Spleen (tissue), 11 donors: Measurements from ENCODE around the gene CLASRP. TPM values are rescaled to one million over a fixed set of nuclear protein-coding genes. Genes with fewer than 3 reads are reported as not detected.
A peak's percentile ranks its signal among the peaks of the same experiment; 100 is the strongest.

Experiments
- DNase-seq: peaks from one replicate; pipeline ENCODE4 v3.0.0-alpha.2; 2020
- H3K27ac ChIP-seq, 8 donors: fragments of 200-600 bp; sonication (generic) in 7 of 8; 1 replicate in 4 of 8; 2 replicates in 4 of 8; pipeline versions ENCODE4 v1.5.0 to v1.8.0; 2016 to 2021; ENCODE audit warnings: inconsistent platforms in 4 of 8, mild to moderate bottlenecking in 4 of 8, moderate library complexity in 1 of 8
- H3K27me3 ChIP-seq, 7 donors: fragments of 200-600 bp; sonication (generic) in 6 of 7; replicated peaks in 1 of 7; 1 replicate in 4 of 7; 2 replicates in 3 of 7; pipeline versions ENCODE4 v1.5.0 to v1.8.0; 2016 to 2021; ENCODE audit warnings: inconsistent platforms in 3 of 7, mild to moderate bottlenecking in 1 of 7
- H3K36me3 ChIP-seq, 6 donors: fragments of 200-600 bp; sonication (generic) in 5 of 6; 1 replicate in 4 of 6; 2 replicates in 2 of 6; pipeline versions ENCODE4 v1.5.0 to v1.8.0; 2016 to 2021; ENCODE audit warnings: inconsistent platforms in 2 of 6
- H3K4me1 ChIP-seq, 6 donors: fragments of 200-600 bp; sonication (generic) in 5 of 6; 1 replicate in 3 of 6; 2 replicates in 3 of 6; pipeline versions ENCODE4 v1.5.0 to v1.8.0; 2016 to 2021; ENCODE audit warnings: inconsistent platforms in 3 of 6
- H3K4me3 ChIP-seq, 8 donors: fragments of 200-600 bp; sonication (generic) in 7 of 8; 1 replicate in 4 of 8; 2 replicates in 4 of 8; pipeline versions ENCODE4 v1.5.0 to v1.8.0; 2016 to 2021; ENCODE audit warnings: inconsistent platforms in 4 of 8, mild to moderate bottlenecking in 4 of 8, moderate library complexity in 2 of 8
- H3K9me3 ChIP-seq, 8 donors: fragments of 200-600 bp; sonication (generic) in 7 of 8; 1 replicate in 4 of 8; 2 replicates in 4 of 8; pipeline versions ENCODE4 v1.5.0 to v1.8.0; 2016 to 2021; ENCODE audit warnings: inconsistent platforms in 4 of 8
- CTCF ChIP-seq, 11 experiments: fragments of 200-600 bp in 7 of 11; fragments of 450-650 bp in 4 of 11; sonication (generic) in 4 of 11; IDR thresholded peaks in 8 of 11; conservative IDR thresholded peaks in 3 of 11; 1 replicate in 7 of 11; 2 replicates in 4 of 11; pipeline versions ENCODE4 v1.4.0 to v1.8.0; 2016 to 2021; ENCODE audit warnings: antibody characterized with exemption in 11 of 11, inconsistent platforms in 4 of 11, mild to moderate bottlenecking in 1 of 11
- POLR2A ChIP-seq, 3 donors: fragments of 450-650 bp; IDR thresholded peaks; one replicate each; pipeline ENCODE4 v1.5.1; 2017; ENCODE audit warnings: antibody characterized with exemption in 3 of 3, mild to moderate bottlenecking in 1 of 3
- POLR2AphosphoS5 ChIP-seq, 3 donors: sonication (generic); formaldehyde crosslinking; IDR thresholded peaks; one replicate each; pipeline ENCODE4 v1.5.1; 2017; ENCODE audit warnings: antibody characterized with exemption in 3 of 3
- WGBS, 5 donors: extraction: QIAGEN DNeasy Blood & Tissue Kit in 3 of 5; methylation state at CpG; one replicate each; pipeline versions ENCODE4 v1.1.5 to v1.1.7; 2013 to 2018; 5-methylcytosine and 5-hydroxymethylcytosine counted together
- intact Hi-C: fragments of 100-400 bp; cut with DNase I; formaldehyde crosslinking; loops from one replicate; pipeline ENCODE4 v1.15.0; 2023; ENCODE audit warnings: low total_unique reads
- polyA plus RNA-seq, 3 donors: library from polyadenylated mRNA; stranded (reverse); fragments of 200-250 nt; gene quantifications; one replicate each; pipeline ENCODE4 v1.2.1, GENCODE V29; 2013
- total RNA-seq, 7 donors: library from RNA; depleted of rRNA in 3 of 7; stranded (reverse); fragments of >200 nt in 3 of 7; fragmentation: NEBNext Ultra II Directional in 4 of 7; extraction: Animal tissue kit (Norgen Biotek cat#: 25700) in 4 of 7; gene quantifications; one replicate each; pipeline versions ENCODE4 v1.1.0 to v1.2.1, GENCODE V29; 2016 to 2021
- donor health status: healthy with polysubstance abuse.
- donor health status: DM: no; HTN: no; CAD: no; lungs with moderate emphysema.
- donor health status: DM: no; HTN: no; CAD: no.
- donor health status: Bipolar disorder and iron deficiency.
- donor health status: healthy.
- donor health status: DM: no; HTN: no; CAD: no.
- donor health status: DM: yes; HTN: yes; CAD: no.

The CLASRP gene
- total and polyA plus RNA-seq, 10 donors, result 61.3 to 215 (median 145) TPM

GRCh38 chr19:45100846-45101252 is 62.0 kb downstream of the CLASRP start:
- Histone ChIP-seq H3K36me3 (peaks cover 0 to 18% (median 0%) of the 10 kb centered on the region in 6 donors), H3K4me1 (peaks cover 20 to 100% (median 72%) of the 10 kb centered on the region in 6 donors), H3K27ac (peak overlapping the region in 1 of 8 donors; percentile 14), H3K9me3 (no peaks in the 10 kb centered on the region), H3K4me3 (no peak overlapping the region), H3K27me3 (no peaks in the 10 kb centered on the region)
- intact Hi-C loops, result no loop called here
- no peak for DNase-seq
- WGBS, 5 donors, result 79 to 86% (median 86%) methylated on average over 7 to 8 of the region's 8 CpGs
- TF ChIP-seq POLR2AphosphoS5 (IDR thresholded peaks at IDR 0.05), result no peak
- no peak for TF ChIP-seq CTCF (IDR thresholded peaks at IDR 0.05 in 8 of 11, conservative IDR thresholded peaks at IDR 0.05 in 3 of 11)
- TF ChIP-seq POLR2A (IDR thresholded peaks at IDR 0.05), result no peak

- Histone ChIP-seq H3K27me3 (no peaks in the 10 kb centered on the region), H3K27ac (peak overlapping the region in 1 of 8 donors; percentile 78), H3K9me3 (no peaks in the 10 kb centered on the region), H3K4me1 (peaks cover 20 to 91% (median 65%) of the 10 kb centered on the region in 6 donors), H3K4me3 (no peak overlapping the region), H3K36me3 (peaks cover 0 to 18% (median 0%) of the 10 kb centered on the region in 6 donors)
- intact Hi-C loops, result no loop called here
- 79 to 87% (median 83%) methylated on average over 8 of the region's 8 CpGs for WGBS, 5 donors
- DNase-seq, result no peak
- no peak for TF ChIP-seq POLR2AphosphoS5 (IDR thresholded peaks at IDR 0.05)
- TF ChIP-seq POLR2A (IDR thresholded peaks at IDR 0.05), result no peak
- no peak for TF ChIP-seq CTCF (IDR thresholded peaks at IDR 0.05 in 8 of 11, conservative IDR thresholded peaks at IDR 0.05 in 3 of 11)
These were observed 63.0 kb downstream of the CLASRP start for GRCh38 chr19:45101806-45102205.

GRCh38 chr19:45102481-45102880 is 63.6 kb downstream of the CLASRP start:
- H3K27me3 ChIP-seq, result no peaks in the 10 kb centered on the region
- peak overlapping the region in 3 of 8 donors; percentile 62 to 78 (median 66) for H3K27ac ChIP-seq
- H3K4me1 ChIP-seq, result peaks cover 20 to 90% (median 61%) of the 10 kb centered on the region in 6 donors
- WGBS, 5 donors, result 87 to 96% (median 93%) methylated on average over 5 to 7 of the region's 7 CpGs
- no peak for TF ChIP-seq POLR2A (IDR thresholded peaks at IDR 0.05)
- peaks cover 0 to 18% (median 0%) of the 10 kb centered on the region in 6 donors for H3K36me3 ChIP-seq
- H3K4me3 ChIP-seq, result no peak overlapping the region
- intact Hi-C loops, result no loop called here
- DNase-seq, result no peak
- H3K9me3 ChIP-seq, result no peaks in the 10 kb centered on the region

- 39 to 59% (median 46%) methylated on average over 9 to 15 of the region's 15 CpGs for WGBS, 5 donors
- peaks cover 20 to 90% (median 58%) of the 10 kb centered on the region in 6 donors for H3K4me1 ChIP-seq
- intact Hi-C loops, result no loop called here
- DNase-seq, result peak; percentile 87
- H3K9me3 ChIP-seq, result no peaks in the 10 kb centered on the region
- no peaks in the 10 kb centered on the region for H3K27me3 ChIP-seq
- H3K36me3 ChIP-seq, result peaks cover 0 to 18% (median 0%) of the 10 kb centered on the region in 6 donors
- H3K4me3 ChIP-seq, result peak overlapping the region in 4 of 8 donors; percentile 12 to 63 (median 32)
- H3K27ac ChIP-seq, result peak overlapping the region in 6 of 8 donors; percentile 7 to 78 (median 62)
- TF ChIP-seq POLR2A (IDR thresholded peaks at IDR 0.05) (no peak), POLR2AphosphoS5 (IDR thresholded peaks at IDR 0.05) (peak; percentile 48 to 70 (median 69)), CTCF (IDR thresholded peaks at IDR 0.05 in 8 of 11, conservative IDR thresholded peaks at IDR 0.05 in 3 of 11) (peak in 1 of 11 experiments; percentile 1)
These were observed 64.3 kb downstream of the CLASRP start for GRCh38 chr19:45103156-45103507.
